Natural killer cell treated with Interleukin-12 subunit alpha and Interleukin-12 subunit beta and Interleukin-15 and Interleukin-18, amount 100 ng/mL, for 72 hours (primary cell): ENCODE results near the gene OGDH. TPM values are rescaled to one million over a fixed set of nuclear protein-coding genes. Genes with fewer than 3 reads are reported as not detected.
A peak's percentile ranks its signal among the peaks of the same experiment; 100 is the strongest.

Source experiments
- ATAC-seq, 2 donors: fragments of 150-1000 bp; cut with Tn5 transposase in 1 of 2; sonication (Bioruptor Pico), chemical (Tn5 transposase) in 1 of 2; 2 replicates each; pipeline ENCODE4 v1.10.0; 2021
- DNase-seq: peaks from one replicate; pipeline ENCODE4 v3.0.0; 2022; ENCODE audit warnings: low spot score
- H3K27ac Mint-ChIP-seq, 2 donors: 1 replicate in 1 of 2; 2 replicates in 1 of 2; pipeline ENCODE4 v1.8.0; 2022; ENCODE audit warnings: mixed read lengths in 2 of 2, mild to moderate bottlenecking in 1 of 2, moderate library complexity in 1 of 2
- H3K27me3 Mint-ChIP-seq, 2 donors: 1 replicate in 1 of 2; 2 replicates in 1 of 2; pipeline ENCODE4 v1.8.0; 2022; ENCODE audit warnings: mixed read lengths in 2 of 2
- H3K36me3 Mint-ChIP-seq: one replicate; pipeline ENCODE4 v1.8.0; 2022; ENCODE audit warnings: mixed read lengths
- H3K4me1 Mint-ChIP-seq, 2 donors: 1 replicate in 1 of 2; 2 replicates in 1 of 2; pipeline ENCODE4 v1.8.0; 2022; ENCODE audit warnings: low read depth in 2 of 2, mixed read lengths in 2 of 2, mild to moderate bottlenecking in 1 of 2
- H3K4me3 Mint-ChIP-seq: one replicate; pipeline ENCODE4 v1.8.0; 2022; ENCODE audit warnings: mixed read lengths
- H3K9me3 Mint-ChIP-seq: 2 replicates; pipeline ENCODE4 v1.8.0; 2022; ENCODE audit warnings: mixed read lengths
- total RNA-seq, 2 donors: library from RNA; stranded (reverse); gene quantifications; one replicate each; pipeline ENCODE4 v1.2.3, GENCODE V29; 2022

Gene OGDH
- total RNA-seq, 2 donors from 2014 or later = 84.8 to 116 TPM

DNA sequence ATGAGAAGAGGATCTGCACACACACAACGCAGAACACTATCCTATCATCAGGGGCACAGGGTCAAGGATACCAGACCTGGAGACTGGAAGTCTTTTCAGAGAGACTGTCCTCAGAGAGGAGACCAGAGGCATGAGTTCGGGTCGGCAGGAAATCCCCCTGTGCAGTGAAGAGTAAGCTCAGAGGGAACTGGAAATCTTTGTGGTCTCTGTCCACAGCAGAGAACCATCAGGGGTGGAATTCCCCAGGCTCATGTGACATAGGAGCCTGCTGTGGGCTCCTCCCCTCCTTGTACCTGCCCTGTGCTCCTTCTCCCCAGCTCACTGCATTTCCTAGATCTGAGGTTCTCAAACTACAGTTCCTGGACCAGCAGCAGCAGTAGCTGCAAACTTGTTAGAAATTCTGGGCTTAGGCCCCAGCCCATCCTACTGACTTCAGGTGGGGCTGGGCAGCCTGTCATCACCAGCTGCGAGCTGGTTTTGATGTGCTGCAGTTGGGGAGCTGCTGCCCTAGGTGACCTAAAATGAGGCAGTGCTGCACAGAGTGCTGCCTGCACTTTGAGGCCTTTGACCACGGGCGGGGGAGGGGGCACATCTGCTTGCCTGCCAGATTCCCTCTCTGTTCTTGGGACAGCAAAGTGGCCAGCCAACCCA, 144.6 kb downstream of the OGDH start:
- Mint-ChIP-seq H3K36me3 (no peaks in the 10 kb centered on the region), H3K27ac (peak overlapping the region; percentile 43 to 86), H3K4me3 (peak overlapping the region; percentile 90), H3K4me1 (peaks cover 33 to 45% of the 10 kb centered on the region in 2 donors), H3K9me3 (no peaks in the 10 kb centered on the region), H3K27me3 (no peaks in the 10 kb centered on the region)
- DNase-seq = peak; percentile 82
- ATAC-seq = peak; percentile 21 to 57

- DNase-seq (no peak), ATAC-seq (no peak)
- Mint-ChIP-seq H3K4me3 (peak overlapping the region; percentile 62), H3K9me3 (no peaks in the 10 kb centered on the region), H3K27ac (peak overlapping the region; percentile 46 to 87), H3K4me1 (peaks cover 28 to 36% of the 10 kb centered on the region in 2 donors), H3K27me3 (no peaks in the 10 kb centered on the region), H3K36me3 (no peaks in the 10 kb centered on the region)
These were observed 146.4 kb downstream of the OGDH start for GRCh38 chr7:44752822-44753221.

DNA sequence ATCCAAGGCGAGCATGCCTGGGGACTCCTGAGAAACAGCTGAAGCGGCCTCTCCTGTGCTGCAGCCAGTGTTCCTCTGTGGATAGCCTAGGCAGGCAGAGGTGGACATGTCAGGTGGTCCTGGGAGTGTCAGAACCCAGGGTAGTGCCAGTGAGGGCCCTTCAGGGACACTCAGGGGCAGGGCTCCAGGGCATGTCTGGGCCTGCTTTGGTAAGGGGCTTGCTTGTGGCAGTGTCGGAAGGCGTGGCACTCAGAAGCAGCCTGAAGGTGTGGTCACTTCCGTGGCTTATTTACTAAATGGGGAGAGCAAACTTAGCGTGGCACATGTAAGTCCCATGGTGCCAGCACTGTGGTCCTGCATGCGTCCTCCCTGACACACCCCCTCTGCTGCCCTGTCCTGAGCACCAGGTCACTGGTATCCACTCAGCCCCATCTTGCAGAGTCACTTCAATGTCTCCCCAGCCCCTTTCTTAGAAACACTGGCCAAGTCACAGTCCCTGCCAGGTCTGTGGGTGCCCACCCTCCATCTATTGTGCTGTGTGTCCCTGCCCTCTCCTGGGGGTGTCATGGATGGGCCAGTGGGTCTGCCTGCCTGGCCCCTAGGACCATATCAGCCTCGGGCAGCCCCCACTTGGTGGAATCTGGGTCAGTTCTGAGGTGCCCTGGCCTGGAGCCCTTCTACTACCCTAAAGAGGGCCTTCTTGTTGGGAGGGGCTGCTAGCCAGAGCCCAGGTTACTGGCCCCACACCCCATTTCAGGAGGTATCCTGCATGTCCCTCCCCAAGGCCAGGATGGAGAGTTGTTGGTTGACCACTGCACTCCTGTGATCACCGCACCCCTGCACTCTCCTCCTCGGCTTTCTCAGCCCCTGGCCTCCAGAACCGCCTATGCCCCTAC, 148.6 kb downstream of the OGDH start:
- DNase-seq = no peak
- no peaks in the 10 kb centered on the region for H3K36me3 Mint-ChIP-seq
- peaks cover 19 to 30% of the 10 kb centered on the region in 2 donors for H3K4me1 Mint-ChIP-seq
- no peaks in the 10 kb centered on the region for H3K9me3 Mint-ChIP-seq
- H3K27ac Mint-ChIP-seq = peak overlapping the region in 1 of 2 donors; percentile 63
- no peaks in the 10 kb centered on the region for H3K27me3 Mint-ChIP-seq
- H3K4me3 Mint-ChIP-seq = no peak overlapping the region
- ATAC-seq = no peak

DNA sequence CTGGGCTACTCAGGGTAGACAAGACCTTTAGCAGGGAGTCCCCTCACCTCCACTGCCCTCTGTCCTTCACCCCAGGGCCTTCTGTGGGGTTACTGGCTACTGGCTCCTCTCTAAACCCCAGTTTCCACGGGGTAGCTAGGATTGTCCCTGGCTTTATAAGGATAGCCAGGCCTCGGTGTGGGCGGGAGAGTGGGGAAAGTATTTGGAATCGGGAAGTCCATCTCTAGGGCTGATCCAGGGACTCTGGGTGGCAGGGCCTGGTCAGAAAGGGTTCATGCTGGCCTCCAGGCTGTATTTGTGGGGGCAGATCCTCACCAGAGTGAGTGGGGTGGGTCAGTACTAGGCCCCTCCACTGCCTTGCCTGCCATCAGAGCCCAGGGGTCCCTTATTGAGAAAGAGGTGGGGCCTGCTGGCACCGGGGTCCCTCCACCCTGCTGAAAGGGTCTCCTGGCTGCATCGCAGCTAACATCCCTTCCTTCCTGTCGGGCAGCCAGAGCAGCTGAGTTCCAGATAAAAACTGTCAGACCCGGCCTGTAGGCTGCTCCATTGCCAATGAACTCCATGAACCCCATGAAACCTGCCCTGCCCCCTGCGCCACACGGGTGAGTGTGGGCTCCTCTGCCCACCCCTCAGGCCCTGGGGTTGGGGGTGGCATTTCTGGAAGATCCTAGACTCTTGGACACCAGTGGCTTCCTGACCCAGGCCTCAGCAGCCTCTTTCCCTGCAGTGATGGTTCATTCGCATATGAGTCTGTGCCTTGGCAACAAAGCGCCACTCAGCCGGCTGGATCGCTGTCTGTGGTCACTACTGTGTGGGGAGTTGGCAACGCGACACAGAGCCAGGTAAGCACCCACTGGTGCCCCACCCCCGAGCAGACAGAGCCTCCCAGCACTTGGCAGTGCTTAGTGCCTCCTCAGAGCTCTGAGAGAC, 149.5 kb downstream of the OGDH start:
- Mint-ChIP-seq H3K9me3 (no peaks in the 10 kb centered on the region), H3K27ac (no peak overlapping the region), H3K36me3 (no peaks in the 10 kb centered on the region), H3K4me3 (no peak overlapping the region), H3K27me3 (no peaks in the 10 kb centered on the region), H3K4me1 (peaks cover 10 to 21% of the 10 kb centered on the region in 2 donors)
- DNase-seq = no peak
- no peak for ATAC-seq

GRCh38 chr7:44756904-44757303, 150.5 kb downstream of the OGDH start:
- Mint-ChIP-seq H3K4me3 (no peak overlapping the region), H3K27me3 (no peaks in the 10 kb centered on the region), H3K4me1 (peaks cover 6 to 16% of the 10 kb centered on the region in 2 donors), H3K36me3 (no peaks in the 10 kb centered on the region), H3K9me3 (no peaks in the 10 kb centered on the region), H3K27ac (no peak overlapping the region)
- ATAC-seq (no peak), DNase-seq (no peak)

DNA sequence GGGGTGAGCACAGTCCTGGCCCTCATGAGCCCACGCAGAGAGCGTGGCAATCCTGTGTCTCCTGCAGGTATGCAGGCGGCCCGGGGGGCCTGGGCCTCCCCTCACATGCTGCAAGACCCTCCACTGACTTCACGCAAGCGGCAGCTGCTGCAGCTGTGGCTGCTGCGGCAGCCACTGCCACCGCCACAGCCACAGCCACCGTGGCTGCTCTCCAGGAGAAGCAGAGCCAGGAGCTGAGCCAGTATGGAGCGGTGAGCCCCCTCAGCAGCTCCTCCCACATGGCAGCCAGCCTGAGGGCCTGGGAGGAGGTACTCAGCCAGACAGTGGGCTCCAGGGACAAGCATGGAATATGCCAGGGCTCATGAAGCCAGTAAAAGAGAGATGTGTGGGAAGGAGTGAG, 150.9 kb downstream of the OGDH start:
- Mint-ChIP-seq H3K36me3 (no peaks in the 10 kb centered on the region), H3K4me3 (no peak overlapping the region), H3K9me3 (no peaks in the 10 kb centered on the region), H3K27me3 (no peaks in the 10 kb centered on the region), H3K27ac (no peak overlapping the region), H3K4me1 (peaks cover 4 to 14% of the 10 kb centered on the region in 2 donors)
- no peak for ATAC-seq
- no peak for DNase-seq

DNA sequence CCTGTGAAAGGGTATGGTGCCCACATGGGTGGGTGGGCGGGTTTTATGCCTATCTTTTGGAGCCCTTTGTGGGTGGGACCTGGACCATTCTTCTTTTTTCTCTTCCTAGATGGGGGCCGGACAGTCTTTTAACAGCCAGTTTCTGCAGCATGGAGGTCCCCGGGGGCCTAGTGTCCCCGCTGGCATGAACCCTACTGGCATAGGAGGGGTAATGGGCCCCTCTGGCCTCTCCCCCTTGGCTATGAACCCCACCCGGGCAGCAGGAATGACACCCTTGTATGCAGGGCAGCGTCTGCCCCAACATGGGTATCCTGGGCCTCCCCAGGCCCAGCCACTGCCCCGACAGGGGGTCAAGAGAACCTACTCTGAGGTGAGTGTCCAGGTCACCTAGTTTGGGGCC, 151.3 kb downstream of the OGDH start:
- H3K9me3 Mint-ChIP-seq = no peaks in the 10 kb centered on the region
- peaks cover 0 to 10% of the 10 kb centered on the region in 2 donors for H3K4me1 Mint-ChIP-seq
- no peak for DNase-seq
- H3K36me3 Mint-ChIP-seq = no peaks in the 10 kb centered on the region
- H3K27ac Mint-ChIP-seq = no peak overlapping the region
- ATAC-seq = no peak
- H3K4me3 Mint-ChIP-seq = no peak overlapping the region
- no peaks in the 10 kb centered on the region for H3K27me3 Mint-ChIP-seq

Other genes with a start within 250 kb of the OGDH start
- 100 to 1,000 TPM in 1 of 2 donors, 10 to 100 TPM in 1; 70.8 to 108 TPM for gene NUDCD3, start 116.0 kb upstream of the OGDH start, total RNA-seq
- gene NPC1L1, start 65.3 kb upstream of the OGDH start, total RNA-seq = under 1 TPM in 1 of 2 donors, not detected in 1; 0.12 TPM
- 100 to 1,000 TPM in 1 of 2 donors, 10 to 100 TPM in 1; 99.7 to 208 TPM for gene DDX56, start 32.7 kb upstream of the OGDH start, total RNA-seq
- gene TMED4, start 24.4 kb upstream of the OGDH start, total RNA-seq = 100 to 1,000 TPM in 1 of 2 donors, 10 to 100 TPM in 1; 97.9 to 104 TPM
- 100 to 1,000 TPM; 108 to 133 TPM for gene ZMIZ2, start 142.2 kb downstream of the OGDH start, total RNA-seq
- gene PPIA, start 190.1 kb downstream of the OGDH start, total RNA-seq = 1,000 to 10,000 TPM; 1,523 to 1,782 TPM
- 100 to 1,000 TPM; 193 to 208 TPM for gene H2AZ2, start 241.5 kb downstream of the OGDH start, total RNA-seq